ENCODE results near the gene ZNF639.
"Not testable (repeated sequence)": the region's sequence is repeated elsewhere in the genome, so short reads cannot be mapped to it uniquely, and the experiment has no call there.

Gene ZNF639, protein sequence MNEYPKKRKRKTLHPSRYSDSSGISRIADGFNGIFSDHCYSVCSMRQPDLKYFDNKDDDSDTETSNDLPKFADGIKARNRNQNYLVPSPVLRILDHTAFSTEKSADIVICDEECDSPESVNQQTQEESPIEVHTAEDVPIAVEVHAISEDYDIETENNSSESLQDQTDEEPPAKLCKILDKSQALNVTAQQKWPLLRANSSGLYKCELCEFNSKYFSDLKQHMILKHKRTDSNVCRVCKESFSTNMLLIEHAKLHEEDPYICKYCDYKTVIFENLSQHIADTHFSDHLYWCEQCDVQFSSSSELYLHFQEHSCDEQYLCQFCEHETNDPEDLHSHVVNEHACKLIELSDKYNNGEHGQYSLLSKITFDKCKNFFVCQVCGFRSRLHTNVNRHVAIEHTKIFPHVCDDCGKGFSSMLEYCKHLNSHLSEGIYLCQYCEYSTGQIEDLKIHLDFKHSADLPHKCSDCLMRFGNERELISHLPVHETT

DNA sequence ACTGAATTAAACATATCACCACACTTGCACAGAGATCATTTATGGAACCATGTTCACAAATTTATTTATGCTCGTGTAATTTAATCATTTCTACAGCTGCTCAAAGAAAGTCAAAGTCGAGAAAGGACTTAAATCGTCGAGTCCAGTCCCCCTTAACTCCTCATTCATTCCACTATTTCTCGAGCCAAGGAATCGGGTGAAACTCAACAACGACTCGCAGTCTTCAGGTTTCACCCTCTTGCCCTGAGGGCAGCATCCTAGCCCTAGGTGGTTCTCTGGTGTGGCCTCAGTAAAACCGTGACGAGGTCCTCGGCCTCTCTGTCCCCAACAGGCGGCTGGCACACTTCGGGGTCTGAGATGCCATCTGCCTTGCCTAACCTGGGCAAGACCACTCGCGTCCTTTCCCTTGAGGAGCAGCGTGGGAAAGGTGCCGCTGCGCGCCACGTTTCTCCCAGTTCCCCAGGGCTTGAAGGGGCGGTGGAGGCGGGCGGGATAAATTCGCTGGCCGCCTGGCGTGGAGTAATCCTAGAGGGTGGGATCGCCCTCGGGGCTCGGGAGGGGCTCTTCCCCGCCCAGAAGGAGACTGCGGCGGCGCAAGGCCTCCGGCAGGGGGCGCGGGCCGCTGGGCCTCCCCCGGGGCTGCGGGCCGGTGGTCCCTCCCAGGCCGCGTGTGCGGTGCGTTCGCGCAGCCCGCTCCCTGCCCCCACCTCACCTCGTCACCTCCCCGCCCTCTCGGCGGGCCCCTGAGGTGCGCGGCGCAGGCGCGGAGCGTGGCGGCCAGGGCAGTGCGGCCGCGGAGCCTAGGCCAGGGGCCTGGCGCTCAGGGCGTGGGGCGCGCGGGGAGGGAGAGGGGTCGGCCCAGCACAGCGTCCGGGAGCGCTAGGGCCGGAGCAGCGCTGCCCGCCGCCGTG lies at the start of gene ZNF639:
TSS of gene ZNF639 (plus strand) at position 746 of the 911 bp plus-strand sequence. CDS start 5,263 bp downstream, outside the sequence.
- peak; percentile 69 for DNase-seq (ENCODE audit: low read depth)

DNA sequence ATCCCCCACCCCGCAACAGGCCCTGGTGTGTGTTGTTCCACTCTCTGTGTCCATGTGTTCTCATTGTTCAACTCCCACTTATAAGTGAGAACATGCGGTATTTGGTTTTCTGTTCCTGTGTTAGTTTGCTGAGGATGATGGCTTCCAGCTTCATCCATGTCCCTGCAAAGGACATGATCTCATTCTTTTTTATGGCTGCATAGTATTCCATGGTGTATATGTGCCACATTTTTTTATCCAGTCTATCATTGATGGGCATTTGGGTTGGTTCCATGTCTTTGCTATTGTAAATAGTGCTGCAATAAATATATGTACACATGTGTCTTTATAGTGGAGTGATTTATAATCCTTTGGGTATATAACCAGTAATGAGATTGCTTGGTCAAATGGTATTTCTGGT lies 48.4 kb upstream of the ZNF639 start:
- DNase-seq (ENCODE audit: low read depth), result not testable (repeated sequence)

DNA sequence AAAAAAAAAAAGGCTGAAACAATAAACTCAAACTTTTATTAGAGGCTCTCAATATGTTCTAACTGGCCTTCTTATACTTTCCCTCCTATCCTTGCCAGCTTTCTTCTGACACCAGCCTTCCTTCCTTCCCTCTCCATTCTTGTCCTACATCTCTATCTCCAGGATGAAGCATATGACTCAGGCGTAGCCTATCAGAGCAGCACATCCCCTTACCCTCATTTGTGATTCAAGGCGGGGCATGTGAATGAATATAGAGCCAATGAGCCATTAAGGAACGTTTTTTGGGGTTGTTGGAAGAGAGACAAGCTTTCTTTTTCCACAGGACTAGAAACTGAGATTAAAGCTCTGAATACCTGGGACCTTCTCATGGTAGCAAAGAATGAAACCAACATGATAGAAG lies 46.8 kb upstream of the ZNF639 start:
- DNase-seq (ENCODE audit: low read depth), result no peak

DNA sequence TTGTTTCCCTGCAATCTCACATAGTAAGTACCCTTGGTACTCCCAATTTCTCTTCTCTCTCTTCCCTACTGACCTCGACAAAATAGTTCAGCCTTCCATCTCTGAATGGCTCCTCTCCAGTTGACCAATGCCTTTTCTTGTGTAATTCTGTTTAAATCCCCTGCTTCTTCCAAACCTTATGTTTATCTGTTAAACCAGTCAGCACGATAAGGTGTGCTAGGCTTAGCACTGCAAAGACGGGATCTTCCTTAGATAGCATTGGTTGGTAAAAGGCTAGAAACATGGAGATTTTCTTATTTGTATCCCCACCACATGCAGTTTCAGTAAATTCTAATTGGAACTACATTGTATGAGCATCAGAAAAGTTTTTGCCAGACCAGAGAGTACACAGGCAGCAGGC lies 46.1 kb upstream of the ZNF639 start:
- no peak for DNase-seq (ENCODE audit: low read depth)

DNA sequence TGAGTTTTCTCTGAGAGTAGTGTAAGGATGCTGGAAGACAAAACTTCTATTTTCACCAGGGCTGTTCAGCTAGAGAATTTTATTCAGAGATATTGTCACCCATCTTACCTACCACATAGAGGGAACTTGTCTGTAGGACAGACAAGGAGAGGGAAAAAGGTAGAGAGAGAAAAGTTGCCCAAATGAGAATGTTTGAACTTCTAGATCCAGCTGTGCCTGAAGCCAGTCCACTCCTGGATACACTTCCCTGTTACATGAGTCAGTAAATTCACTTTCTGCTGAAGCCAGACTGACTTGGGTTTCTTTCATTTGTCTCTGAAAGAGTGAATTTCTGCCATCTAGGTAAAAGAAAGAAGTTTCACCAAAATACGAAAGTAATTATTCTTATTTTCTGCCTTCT lies 44.7 kb upstream of the ZNF639 start:
- no peak for DNase-seq (ENCODE audit: low read depth)

DNA sequence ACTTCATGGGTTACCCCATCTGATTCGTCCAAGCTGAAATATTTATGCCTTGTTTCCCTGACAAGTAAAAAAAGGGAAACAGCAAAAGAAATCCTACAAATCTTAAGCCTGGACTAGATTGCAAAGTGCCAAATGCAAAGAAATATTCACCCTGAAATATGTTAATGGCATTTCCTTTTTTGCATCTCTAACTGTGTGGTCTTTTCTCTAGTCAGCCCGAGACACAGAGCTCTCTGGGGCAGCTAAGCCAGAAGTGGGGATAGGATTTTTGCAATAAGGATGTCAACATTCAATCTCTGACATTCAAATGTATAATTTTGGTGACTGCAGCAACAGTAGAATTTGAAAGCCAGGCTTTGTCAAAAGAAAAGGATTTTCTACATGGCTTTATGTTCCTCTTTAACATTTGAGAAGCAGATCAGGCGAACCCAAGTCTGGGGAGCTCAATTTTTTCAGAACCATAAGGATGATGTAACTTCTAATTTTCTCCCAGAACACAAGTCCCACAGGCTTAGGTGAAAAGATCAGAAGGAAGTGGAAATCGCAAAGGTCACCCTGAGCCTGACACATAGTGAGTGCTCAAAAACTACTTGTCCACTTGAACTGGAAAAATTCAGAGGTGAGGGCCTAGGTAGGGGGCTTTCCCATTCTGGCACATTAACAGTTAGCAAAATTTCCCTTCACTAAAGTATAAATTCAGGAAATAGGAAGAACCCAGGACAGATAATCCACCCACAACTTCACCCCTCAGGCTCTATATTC lies 43.7 kb upstream of the ZNF639 start:
- no peak for DNase-seq (ENCODE audit: low read depth)

DNA sequence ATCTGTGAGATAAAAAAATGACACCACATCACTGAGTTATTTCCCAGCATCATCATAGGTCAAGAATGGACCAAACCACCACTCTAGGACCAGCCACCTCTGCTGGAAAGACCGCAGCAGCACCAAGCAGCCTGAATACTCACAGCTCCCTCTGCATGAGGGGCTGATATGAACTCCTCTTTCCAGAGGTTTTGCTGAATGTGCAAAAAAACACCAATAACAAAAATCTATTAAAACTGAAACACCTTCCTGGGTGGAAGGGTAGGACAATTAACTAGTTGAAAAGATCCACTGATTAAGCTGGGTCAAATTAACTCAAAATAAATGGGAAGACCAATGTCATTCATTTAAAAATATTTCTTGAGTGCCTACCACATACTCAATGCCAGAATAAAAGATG lies 43.0 kb upstream of the ZNF639 start:
- no peak for DNase-seq (ENCODE audit: low read depth)

DNA sequence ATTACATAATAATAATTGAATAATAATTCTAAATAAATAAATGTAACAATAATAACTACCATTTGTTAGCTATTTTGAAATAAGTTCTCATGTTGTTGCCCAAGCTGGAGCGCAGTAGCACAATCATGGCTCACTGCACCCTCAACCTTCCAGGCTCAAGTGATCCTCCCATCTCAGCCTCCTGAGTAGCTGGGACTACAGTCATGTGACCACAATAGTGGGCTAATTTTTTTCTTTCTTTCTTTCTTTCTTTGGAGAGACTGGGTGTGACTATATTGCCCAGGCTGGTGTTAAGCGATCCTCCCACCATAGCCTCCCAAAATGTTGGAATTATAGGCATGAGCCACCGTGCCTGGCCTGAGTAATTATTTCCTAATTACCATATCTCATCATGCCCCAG lies 41.0 kb upstream of the ZNF639 start:
- no peak for DNase-seq (ENCODE audit: low read depth)

DNA sequence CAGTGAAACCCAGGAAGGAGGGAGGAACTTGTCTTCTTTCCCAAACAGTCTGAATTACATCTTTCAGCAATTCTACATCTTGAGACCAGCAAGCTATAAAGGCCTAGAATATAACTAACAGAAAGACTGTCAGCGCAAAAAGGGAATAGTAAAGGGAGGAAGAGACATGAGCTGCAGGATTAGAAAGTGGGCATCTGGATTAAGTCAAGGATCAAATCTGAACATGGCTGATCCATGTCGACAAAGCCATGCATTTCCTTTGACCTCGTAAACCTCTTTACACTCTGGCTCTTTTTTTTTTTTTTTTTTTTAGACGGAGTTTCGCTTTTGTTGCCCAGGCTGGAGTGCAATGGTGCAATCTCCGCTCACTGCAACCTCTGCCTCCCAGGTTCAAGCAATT lies 36.5 kb upstream of the ZNF639 start:
- no peak for DNase-seq (ENCODE audit: low read depth)

DNA sequence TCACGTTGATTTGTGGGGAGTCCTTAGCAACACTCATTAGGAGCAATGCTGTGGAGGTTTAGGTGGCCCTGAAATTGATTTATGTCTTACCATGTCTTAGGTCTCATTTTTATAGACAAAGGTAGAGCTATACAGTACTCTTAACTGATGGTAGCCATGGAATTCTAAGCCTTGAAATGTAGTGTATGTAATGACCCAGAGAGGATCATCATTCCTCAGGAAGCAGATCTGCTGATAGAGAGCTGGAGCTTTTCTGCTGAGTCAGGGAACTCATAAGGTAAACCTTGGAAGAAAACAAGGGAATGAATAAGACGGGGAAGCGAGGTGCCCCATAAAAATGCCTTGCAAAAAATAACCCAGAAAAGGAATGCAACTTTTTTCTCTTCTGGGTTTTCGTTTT lies 34.0 kb upstream of the ZNF639 start:
- no peak for DNase-seq (ENCODE audit: low read depth)

DNA sequence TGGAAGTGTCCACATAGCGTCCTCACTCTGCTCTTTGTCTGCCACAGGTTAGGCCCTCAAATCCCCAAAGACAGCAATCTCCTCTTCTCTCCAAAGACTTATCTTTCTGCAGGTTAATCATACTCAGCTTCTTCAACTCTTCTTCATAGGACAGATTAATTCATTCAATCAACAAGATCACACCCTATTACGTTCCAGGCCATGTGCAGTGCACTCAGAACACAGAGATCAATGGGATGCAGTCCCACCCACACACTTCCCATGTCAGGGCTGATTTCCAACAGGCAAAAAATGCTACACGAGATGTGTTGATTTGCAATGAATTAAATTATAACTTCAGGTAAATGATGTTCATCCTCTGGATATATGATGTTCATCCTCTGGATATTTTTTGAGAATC lies 33.5 kb upstream of the ZNF639 start:
- DNase-seq (ENCODE audit: low read depth), result no peak

DNA sequence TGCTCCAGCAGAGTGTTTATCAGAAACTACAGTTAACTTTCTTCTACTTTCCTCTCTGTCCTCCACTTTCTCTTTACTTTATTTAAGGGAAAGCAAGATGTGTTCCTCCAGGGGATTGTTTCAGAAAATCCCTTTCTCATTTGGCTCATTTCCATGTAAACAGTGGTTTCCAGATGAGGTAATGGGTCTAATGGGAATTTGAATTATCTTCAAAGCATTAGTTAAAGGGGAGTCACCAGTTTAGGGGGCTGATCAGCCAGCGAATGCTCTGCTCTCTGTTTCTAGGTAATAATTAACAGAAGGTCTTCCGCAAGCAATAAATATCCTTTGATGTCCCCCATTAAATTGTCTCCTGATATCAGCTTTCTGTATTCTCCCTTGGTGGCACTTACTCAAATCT lies 30.4 kb upstream of the ZNF639 start:
- DNase-seq (ENCODE audit: low read depth), result no peak

DNA sequence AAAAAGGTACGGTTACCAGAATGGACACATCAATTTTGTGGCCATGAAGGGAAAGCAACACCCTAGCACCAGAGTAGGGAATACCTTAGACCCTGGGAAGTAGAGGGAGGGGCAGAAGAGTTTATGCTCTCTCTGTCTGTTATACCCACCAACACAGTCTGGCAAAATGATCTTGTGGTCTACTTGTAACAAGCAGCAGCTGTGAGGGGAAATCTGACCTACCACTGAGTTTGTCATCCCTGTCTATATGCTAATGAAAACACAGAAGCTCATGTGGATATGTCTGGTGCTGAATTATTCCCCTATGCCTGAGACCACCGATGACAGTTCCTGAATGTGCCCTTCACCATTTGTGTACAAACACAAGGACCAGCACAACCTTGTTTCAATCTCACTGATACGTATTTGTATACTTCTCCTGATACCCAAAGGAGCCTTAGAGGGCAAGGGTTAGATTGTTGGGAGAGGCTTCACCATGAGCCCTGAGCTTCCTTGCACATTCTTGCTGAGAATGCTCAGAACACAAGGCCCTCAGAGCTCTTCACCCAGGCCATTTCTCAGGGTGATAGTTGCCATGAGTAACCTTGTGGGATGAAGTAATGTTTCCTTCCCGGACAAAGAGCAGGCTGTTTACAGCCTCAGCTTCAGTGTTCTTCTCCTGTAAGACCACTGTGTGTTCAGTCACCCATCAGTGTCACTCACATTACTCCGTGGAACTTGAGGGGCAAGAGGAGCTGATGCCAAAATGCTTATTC lies 24.7 kb upstream of the ZNF639 start:
- DNase-seq (ENCODE audit: low read depth), result no peak

DNA sequence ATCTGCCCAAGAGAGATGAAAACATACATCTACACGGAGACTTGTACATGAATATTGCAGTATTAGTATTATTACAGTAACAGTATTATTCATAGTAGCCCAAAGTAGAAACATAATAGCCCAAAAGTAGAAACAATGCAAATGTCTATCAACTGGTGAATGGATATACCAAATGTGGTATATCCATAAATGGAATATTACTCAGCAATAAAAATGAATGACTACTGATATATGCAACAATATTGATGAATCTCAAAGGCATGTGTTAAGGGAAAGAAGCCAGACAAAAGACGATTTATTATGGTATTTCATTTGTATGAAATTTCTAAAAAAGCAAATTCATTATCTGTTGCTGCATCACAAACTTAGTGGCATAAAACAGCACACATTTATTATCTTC lies 23.5 kb upstream of the ZNF639 start:
- DNase-seq (ENCODE audit: low read depth), result no peak

DNA sequence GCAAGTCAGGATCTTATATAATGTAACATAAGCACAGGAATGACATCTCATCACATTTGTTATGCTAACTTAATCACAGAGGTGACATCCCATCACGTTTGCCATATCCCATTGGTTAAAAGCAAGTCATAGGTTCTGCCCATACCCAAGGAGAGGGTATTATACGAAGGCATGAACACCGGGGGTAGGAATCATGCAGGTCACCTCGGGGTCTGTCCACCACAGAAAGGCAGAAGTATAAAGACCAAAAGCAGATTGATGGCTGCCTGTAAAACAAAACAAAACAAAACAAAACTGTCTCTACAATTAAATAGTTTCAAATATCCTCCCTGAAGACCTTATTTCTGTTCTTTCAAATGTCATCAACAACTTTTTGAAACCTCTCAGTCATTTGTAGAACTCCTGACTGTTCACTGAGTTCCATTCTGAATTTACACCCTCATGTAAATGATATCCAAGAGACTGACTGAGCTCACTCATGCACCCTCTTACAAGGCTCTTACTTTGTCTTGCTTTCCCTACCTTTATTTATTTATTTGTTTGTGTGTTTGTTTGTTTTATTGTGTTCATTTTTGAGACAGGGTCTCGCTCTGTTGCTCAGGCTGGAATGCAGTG lies 22.7 kb upstream of the ZNF639 start:
- DNase-seq (ENCODE audit: low read depth), result no peak

DNA sequence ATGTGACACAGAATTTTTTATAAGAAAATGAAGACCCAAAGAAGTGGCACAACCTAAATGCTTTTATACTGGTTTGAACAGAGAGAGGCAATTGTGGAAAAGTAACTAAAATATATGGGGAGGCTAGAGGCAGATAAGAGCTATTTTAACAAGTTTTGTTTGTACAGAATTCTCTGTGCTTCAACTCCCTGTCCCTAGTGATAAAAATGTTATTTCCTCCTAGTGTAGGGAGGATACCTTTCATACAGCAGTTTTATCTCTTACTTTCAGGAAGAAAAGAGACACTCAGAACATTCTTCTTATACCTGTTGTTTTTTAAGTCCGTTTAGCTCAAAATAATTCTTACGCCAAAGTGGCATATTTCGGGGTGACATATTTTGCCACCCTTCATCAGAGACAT lies 21.2 kb upstream of the ZNF639 start:
- no peak for DNase-seq (ENCODE audit: low read depth)

DNA sequence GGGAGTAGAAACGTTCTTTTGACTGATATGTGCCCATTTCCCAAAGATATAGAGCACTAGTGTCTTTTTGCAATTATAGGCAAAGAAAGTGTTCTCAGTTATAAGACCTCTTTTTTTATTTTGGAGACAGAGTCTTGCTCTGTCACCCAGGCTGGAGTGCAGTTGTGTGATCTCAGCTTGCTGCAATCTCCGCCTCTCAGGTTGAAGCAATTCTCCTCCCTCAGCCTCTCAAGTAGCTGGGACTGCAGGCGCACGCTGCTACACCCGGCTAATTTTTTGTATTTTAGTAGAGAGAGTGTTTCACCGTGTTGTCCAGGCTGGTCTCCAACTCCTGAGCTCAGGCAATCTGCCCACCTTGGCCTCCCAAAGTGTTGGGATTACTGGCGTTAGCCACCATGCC lies 20.7 kb upstream of the ZNF639 start:
- DNase-seq (ENCODE audit: low read depth), result no peak

DNA sequence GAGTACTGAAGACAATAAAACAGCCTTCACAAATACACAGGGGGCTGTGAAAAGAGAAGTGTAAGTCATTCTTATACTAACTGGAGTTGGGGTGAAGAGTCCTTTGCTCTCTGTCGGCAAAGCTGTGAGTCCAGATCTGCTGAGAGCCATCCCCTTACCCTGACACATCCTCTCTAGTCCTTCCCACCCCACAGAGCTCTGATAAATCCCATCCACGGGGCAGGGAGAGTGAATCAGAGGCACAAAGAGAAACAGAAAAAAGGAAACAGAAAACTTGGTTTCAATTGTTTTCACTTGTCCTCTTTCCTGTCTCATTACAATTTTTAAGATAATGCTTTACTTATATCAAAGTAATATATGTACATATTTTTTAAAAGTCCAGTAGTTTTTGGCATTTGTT lies 18.2 kb upstream of the ZNF639 start:
- DNase-seq (ENCODE audit: low read depth), result no peak

DNA sequence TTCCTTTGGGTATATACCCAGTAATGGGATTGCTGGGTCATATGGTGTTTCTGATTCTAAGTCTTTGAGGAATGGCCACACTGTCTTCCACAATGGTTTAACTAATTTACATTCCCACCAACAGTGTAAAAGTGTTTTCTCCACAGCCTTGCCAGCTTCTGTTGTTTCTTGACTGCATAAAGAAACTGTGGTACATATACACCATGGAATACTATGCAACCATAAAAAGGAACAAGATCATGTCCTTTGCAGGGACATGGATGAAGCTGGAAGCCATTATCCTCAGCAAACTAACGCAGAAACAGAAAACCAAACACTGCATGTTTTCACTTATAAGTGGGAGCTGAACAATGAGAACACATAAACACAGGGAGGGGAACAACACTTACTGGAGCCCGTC lies 15.5 kb upstream of the ZNF639 start:
- DNase-seq (ENCODE audit: low read depth), result not testable (repeated sequence)

DNA sequence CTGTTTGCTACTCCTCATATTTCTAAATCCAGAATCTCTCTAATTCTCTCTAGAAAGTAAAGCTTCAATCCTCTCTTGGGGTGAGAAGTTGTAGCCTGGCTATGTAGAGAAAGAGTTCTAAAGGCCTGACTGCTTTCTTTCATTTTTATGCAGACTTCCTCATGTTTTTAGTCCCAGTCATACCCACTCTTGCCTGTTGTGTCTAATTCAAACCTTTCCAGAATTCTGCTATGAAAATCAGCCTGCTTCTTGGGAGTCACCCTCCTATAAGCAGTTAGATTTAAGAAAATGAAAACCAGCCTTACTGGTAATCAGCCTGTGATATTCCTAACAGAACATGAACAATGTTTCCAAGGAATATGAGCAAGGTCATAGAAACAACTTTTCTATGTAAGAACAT lies 14.8 kb upstream of the ZNF639 start:
- no peak for DNase-seq (ENCODE audit: low read depth)

Data from stimulated activated CD8-positive, alpha-beta memory T cell treated with anti-CD3 and anti-CD28 coated beads, Interleukin-12 subunit alpha, Interleukin-12 subunit beta, amount 100 ng/mL, for 1 hour (primary cell).